ENCODE data around the gene ZBTB7C. TPM values are rescaled to one million over a fixed set of nuclear protein-coding genes. Genes with fewer than 3 reads are reported as not detected.
A peak's percentile ranks its signal among the peaks of the same experiment; 100 is the strongest.

The ZBTB7C gene
- polyA plus RNA-seq, 1 of the 3 experiments (the other 2 are of a cell fraction), result 0.05 TPM

DNA sequence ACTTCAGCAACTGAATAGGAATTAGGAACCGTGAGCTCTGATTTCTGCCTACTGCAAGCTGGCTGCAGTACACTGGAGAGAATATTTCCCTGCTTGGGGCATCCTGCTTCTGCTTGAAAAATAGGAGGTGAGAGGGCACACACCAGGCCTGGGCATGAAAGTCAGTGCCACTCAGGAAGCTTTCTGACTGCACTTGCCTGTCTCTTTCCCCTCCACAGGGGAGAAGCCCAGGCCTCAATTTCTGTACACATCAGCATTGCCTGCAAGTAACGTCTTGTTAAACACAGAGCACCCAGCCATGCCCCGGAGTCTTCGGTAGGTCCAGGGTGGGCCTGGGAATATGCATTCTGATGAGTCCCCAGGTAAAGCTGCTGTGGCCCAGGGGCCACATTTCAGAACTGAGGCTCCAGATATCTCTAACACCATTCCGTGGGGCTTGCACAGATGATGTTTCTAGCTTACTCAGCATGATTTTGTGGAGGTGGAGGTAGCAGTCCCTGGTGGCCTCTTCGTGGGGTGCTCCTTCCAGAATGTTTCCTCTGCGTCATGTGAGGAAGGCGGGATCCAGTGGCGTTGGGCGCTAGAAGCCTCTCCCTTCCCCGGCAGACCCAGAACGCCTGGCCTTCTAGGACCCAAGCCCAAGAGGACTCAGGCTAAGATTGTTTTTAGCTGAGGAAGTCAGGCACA lies 114.1 kb downstream of the ZBTB7C start:
- Histone ChIP-seq H3K9me2 (no peaks in the 10 kb centered on the region), H3K4me1 (ENCODE audit: control insufficient read depth in 1 of 2, insufficient read depth in 2 of 2, low read depth in 1 of 2, low read length in 1 of 2) (peaks cover 0 to 28% of the 10 kb centered on the region in 2 experiments; a peak in 2 of 4 replicates), H3K27ac (ENCODE audit: low read depth in 2 of 2, low read length in 1 of 2) (peak overlapping the region in 1 of 2 experiments; percentile 64; a peak in 2 of 4 replicates), H3K9me3 (no peaks in the 10 kb centered on the region), H2AFZ (ENCODE audit: low read depth) (no peak overlapping the region), H3K27me3 (ENCODE audit: insufficient read depth) (no peaks in the 10 kb centered on the region), H4K20me1 (ENCODE audit: insufficient read depth) (no peaks in the 10 kb centered on the region), H3K9ac (no peak overlapping the region), H3K36me3 (replicated peaks in 1 of 2; ENCODE audit: control insufficient read depth in 1 of 2, insufficient read depth in 2 of 2, low read length in 1 of 2) (no peaks in the 10 kb centered on the region), H3K4me3 (ENCODE audit: low read depth in 2 of 2, low read length in 1 of 2) (no peak overlapping the region), H3K4me2 (no peak overlapping the region), H3K79me2 (ENCODE audit: insufficient read depth) (no peaks in the 10 kb centered on the region), H3F3A (replicated peaks; ENCODE audit: insufficient read depth) (no peaks in the 10 kb centered on the region)
- POLR2A ChIA-PET, result interaction anchor here (1.0 kb wide), 1 partner anchor 50 kb away, joined by 3 read pairs; no protein-coding TSS in a partner anchor
- CTCF ChIA-PET, result interaction anchor here (0.6 to 4.8 kb wide), 30 partner anchors 9 to 264 kb away, joined by 3 to 26 read pairs (median 4); no protein-coding TSS in a partner anchor
- TF ChIP-seq EZH2phosphoT487 (IDR thresholded peaks at IDR 0.05; ENCODE audit: borderline replicate concordance, low read depth), result no peak
- TF ChIP-seq RCOR1 (IDR thresholded peaks at IDR 0.05; ENCODE audit: low read length), result no peak
- TF ChIP-seq, protein P1, sequence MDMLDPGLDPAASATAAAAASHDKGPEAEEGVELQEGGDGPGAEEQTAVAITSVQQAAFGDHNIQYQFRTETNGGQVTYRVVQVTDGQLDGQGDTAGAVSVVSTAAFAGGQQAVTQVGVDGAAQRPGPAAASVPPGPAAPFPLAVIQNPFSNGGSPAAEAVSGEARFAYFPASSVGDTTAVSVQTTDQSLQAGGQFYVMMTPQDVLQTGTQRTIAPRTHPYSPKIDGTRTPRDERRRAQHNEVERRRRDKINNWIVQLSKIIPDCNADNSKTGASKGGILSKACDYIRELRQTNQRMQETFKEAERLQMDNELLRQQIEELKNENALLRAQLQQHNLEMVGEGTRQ (IDR thresholded peaks at IDR 0.05; ENCODE audit: borderline replicate concordance, low read depth, low read length), result no peak
- TF ChIP-seq TCF12 (IDR thresholded peaks at IDR 0.05), result no peak
- TF ChIP-seq, protein P2, sequence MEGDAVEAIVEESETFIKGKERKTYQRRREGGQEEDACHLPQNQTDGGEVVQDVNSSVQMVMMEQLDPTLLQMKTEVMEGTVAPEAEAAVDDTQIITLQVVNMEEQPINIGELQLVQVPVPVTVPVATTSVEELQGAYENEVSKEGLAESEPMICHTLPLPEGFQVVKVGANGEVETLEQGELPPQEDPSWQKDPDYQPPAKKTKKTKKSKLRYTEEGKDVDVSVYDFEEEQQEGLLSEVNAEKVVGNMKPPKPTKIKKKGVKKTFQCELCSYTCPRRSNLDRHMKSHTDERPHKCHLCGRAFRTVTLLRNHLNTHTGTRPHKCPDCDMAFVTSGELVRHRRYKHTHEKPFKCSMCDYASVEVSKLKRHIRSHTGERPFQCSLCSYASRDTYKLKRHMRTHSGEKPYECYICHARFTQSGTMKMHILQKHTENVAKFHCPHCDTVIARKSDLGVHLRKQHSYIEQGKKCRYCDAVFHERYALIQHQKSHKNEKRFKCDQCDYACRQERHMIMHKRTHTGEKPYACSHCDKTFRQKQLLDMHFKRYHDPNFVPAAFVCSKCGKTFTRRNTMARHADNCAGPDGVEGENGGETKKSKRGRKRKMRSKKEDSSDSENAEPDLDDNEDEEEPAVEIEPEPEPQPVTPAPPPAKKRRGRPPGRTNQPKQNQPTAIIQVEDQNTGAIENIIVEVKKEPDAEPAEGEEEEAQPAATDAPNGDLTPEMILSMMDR (IDR thresholded peaks at IDR 0.05), result no peak
- no peak for TF ChIP-seq RAD21 (IDR thresholded peaks at IDR 0.05; ENCODE audit: low read length)
- no peak for TF ChIP-seq CHD2 (IDR thresholded peaks at IDR 0.05; ENCODE audit: low read length, partially characterized antibody)
- TF ChIP-seq RFX5 (IDR thresholded peaks at IDR 0.05; ENCODE audit: low read length), result no peak
- TF ChIP-seq TEAD4 (IDR thresholded peaks at IDR 0.05; ENCODE audit: borderline replicate concordance, insufficient read depth), result no peak
- TF ChIP-seq RXRA (IDR thresholded peaks at IDR 0.05; ENCODE audit: borderline replicate concordance, low read depth), result no peak
- WGBS (ENCODE audit: low lambda C conversion rate), result 83% methylated on average over 8 of the region's 12 CpGs
- peak; percentile 38 for DNase-seq

DNA sequence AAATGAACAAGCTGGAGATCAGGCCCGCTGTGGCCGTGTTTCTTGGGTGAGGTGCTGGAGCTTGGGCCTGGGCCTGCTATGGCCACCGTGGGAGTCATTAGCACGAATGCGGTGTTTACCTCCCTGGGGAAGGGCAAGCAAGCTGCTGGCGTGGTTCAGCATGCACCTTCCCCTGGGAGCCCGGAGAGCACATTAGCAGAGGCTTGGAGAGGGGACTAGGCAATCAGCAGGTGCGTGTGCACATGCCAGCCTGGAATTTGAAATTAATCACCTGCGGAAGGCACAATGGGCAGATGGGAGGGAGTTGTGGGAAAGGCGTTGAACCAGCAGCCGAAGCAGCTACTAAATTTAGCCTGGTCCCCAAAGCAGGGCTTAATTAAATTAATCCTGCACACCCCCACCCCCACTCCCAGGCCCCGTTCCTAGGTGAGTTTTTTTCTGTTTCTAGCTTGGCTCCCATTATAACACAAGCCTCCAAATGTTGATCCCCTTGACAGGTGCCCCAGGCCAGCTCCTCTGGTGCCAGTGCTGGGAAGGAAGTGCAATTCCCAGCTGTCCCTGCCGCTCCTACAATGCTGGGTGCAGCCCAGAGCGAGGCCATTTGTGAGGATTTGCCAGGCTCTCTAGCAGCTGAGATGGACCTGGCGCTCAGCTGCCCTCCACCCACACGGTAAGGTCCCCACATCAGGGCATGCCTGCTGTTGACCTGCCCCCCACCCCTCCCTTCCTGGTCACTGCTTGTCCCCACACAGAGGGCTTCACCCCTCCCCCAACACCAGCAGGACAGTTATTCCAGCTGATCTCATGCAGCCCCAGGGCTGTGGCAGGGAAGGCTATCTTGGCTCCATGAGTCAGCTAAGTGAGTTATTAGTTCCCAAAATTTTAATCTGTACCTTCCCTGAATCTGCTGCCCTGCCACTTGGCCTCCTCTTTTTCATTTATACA lies 115.0 kb downstream of the ZBTB7C start:
- no peaks in the 10 kb centered on the region for H3F3A ChIP-seq (replicated peaks; ENCODE audit: insufficient read depth)
- no peaks in the 10 kb centered on the region for H4K20me1 ChIP-seq (ENCODE audit: insufficient read depth)
- 61% methylated on average over 15 of the region's 16 CpGs for WGBS (ENCODE audit: low lambda C conversion rate)
- TF ChIP-seq, protein P3, sequence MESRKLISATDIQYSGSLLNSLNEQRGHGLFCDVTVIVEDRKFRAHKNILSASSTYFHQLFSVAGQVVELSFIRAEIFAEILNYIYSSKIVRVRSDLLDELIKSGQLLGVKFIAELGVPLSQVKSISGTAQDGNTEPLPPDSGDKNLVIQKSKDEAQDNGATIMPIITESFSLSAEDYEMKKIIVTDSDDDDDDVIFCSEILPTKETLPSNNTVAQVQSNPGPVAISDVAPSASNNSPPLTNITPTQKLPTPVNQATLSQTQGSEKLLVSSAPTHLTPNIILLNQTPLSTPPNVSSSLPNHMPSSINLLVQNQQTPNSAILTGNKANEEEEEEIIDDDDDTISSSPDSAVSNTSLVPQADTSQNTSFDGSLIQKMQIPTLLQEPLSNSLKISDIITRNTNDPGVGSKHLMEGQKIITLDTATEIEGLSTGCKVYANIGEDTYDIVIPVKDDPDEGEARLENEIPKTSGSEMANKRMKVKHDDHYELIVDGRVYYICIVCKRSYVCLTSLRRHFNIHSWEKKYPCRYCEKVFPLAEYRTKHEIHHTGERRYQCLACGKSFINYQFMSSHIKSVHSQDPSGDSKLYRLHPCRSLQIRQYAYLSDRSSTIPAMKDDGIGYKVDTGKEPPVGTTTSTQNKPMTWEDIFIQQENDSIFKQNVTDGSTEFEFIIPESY (IDR thresholded peaks at IDR 0.05; ENCODE audit: borderline replicate concordance, low read depth), result no peak
- TF ChIP-seq EP300 (IDR thresholded peaks at IDR 0.05; ENCODE audit: borderline replicate concordance in 1 of 2, low read depth in 1 of 2, low read length in 1 of 2), result 0 out of 4 replicates have a peak, but pooled peaks of 1 of the 2 experiments have one; percentile 27
- H3K27ac ChIP-seq (ENCODE audit: low read depth in 2 of 2, low read length in 1 of 2), result peak overlapping the region in 1 of 2 experiments; percentile 64; a peak in 2 of 4 replicates
- H3K4me1 ChIP-seq (ENCODE audit: control insufficient read depth in 1 of 2, insufficient read depth in 2 of 2, low read depth in 1 of 2, low read length in 1 of 2), result peaks cover 0 to 28% of the 10 kb centered on the region in 2 experiments; a peak in 2 of 4 replicates
- H3K79me2 ChIP-seq (ENCODE audit: insufficient read depth), result no peaks in the 10 kb centered on the region
- H3K27me3 ChIP-seq (ENCODE audit: insufficient read depth), result no peaks in the 10 kb centered on the region
- H2AFZ ChIP-seq (ENCODE audit: low read depth), result no peak overlapping the region
- POLR2A ChIA-PET, result interaction anchor here (0.7 to 1.0 kb wide), 2 partner anchors 19 to 51 kb away, joined by 3 read pairs; no protein-coding TSS in a partner anchor
- no peaks in the 10 kb centered on the region for H3K9me3 ChIP-seq
- DNase-seq, result peak; percentile 70
- no peak overlapping the region for H3K4me2 ChIP-seq
- no peaks in the 10 kb centered on the region for H3K9me2 ChIP-seq
- no peak overlapping the region for H3K4me3 ChIP-seq (ENCODE audit: low read depth in 2 of 2, low read length in 1 of 2)
- CTCF ChIA-PET, result interaction anchor here (0.8 to 4.8 kb wide), 22 partner anchors 8 to 263 kb away, joined by 3 to 26 read pairs (median 4); no protein-coding TSS in a partner anchor
- H3K9ac ChIP-seq, result no peak overlapping the region
- no peaks in the 10 kb centered on the region for H3K36me3 ChIP-seq (replicated peaks in 1 of 2; ENCODE audit: control insufficient read depth in 1 of 2, insufficient read depth in 2 of 2, low read length in 1 of 2)

All from SK-N-SH (cell line).